OCI-LY7 (cell line): ENCODE measurements around the gene ESM1. TPM values are rescaled to one million over a fixed set of nuclear protein-coding genes. Genes with fewer than 3 reads are reported as not detected.

Experiments used
- BruUV-seq: library from RNA; stranded (reverse); fragments of 400-500 nt; replicated peaks from 2 replicates; lab custom pipeline; 2021; lab: Mats Ljungman, UMichigan
- CTCF ChIA-PET: fragments of 300-600 bp; sonication (Branson Sonifier 250); formaldehyde crosslinking; loops from one replicate; lab custom pipeline; 2022; ENCODE audit warnings: antibody characterized with exemption; ENCODE audit not compliant: unreplicated experiment; lab: Charles Lee
- POLR2A ChIA-PET: fragments of 300-600 bp; sonication (Branson Sonifier 250); formaldehyde crosslinking; loops from one replicate; lab custom pipeline; 2022; ENCODE audit warnings: antibody characterized with exemption; lab: Charles Lee
- DNase-seq: peaks from one replicate; pipeline ENCODE4 v3.0.0-alpha.2; 2015; ENCODE audit warnings: low spot score
- H2AFZ ChIP-seq: fragments of 200-600 bp; sonication (generic), shearing (Covaris generic); 2 replicates; pipeline ENCODE4 v1.6.1; 2014; ENCODE audit warnings: mild to moderate bottlenecking, antibody characterized with exemption, low read length, moderate library complexity
- H3K27ac ChIP-seq: fragments of 200-600 bp; sonication (generic); 2 replicates; pipeline ENCODE4 v1.5.1; 2014; ENCODE audit warnings: mixed run types, low read depth, mild to moderate bottlenecking, moderate library complexity, low read length, inconsistent platforms; ENCODE audit not compliant: poor library complexity, severe bottlenecking
- H3K36me3 ChIP-seq: fragments of 200-600 bp; sonication (generic); 2 replicates; pipeline ENCODE4 v1.6.1; 2014; ENCODE audit warnings: mild to moderate bottlenecking, antibody characterized with exemption, low read length, moderate library complexity, mixed read lengths; ENCODE audit not compliant: insufficient read depth
- H3K4me1 ChIP-seq: fragments of 200-600 bp; sonication (generic); 2 replicates; pipeline ENCODE4 v1.5.1; 2014; ENCODE audit warnings: mild to moderate bottlenecking, low read length; ENCODE audit not compliant: insufficient read depth, poor library complexity, severe bottlenecking
- H3K4me2 ChIP-seq: fragments of 200-600 bp; sonication (generic); 2 replicates; pipeline ENCODE4 v1.6.1; 2014; ENCODE audit warnings: mild to moderate bottlenecking, low read length
- H3K4me3 ChIP-seq: fragments of 200-600 bp; sonication (generic); 2 replicates; pipeline ENCODE4 v1.5.1; 2014; ENCODE audit warnings: mild to moderate bottlenecking, low read depth, low read length; ENCODE audit not compliant: poor library complexity, severe bottlenecking
- H3K79me2 ChIP-seq: fragments of 200-600 bp; sonication (generic); 2 replicates; pipeline ENCODE4 v1.6.1; 2016; ENCODE audit warnings: low read depth, mild to moderate bottlenecking, low read length, moderate library complexity, mixed read lengths; ENCODE audit not compliant: insufficient read depth
- H3K9me2 ChIP-seq: fragments of 200-600 bp; sonication (generic); 2 replicates; pipeline ENCODE4 v1.6.1; 2016; ENCODE audit warnings: mild to moderate bottlenecking, low read length, mixed read lengths; ENCODE audit not compliant: insufficient read depth
- H3K9me3 ChIP-seq: fragments of 200-600 bp; sonication (generic); 2 replicates; pipeline ENCODE4 v1.6.1; 2014; ENCODE audit warnings: mild to moderate bottlenecking, mixed run types, low read length, mixed read lengths
- H4K20me1 ChIP-seq: fragments of 200-600 bp; sonication (generic); 2 replicates; pipeline ENCODE4 v1.6.1; 2014; ENCODE audit warnings: mild to moderate bottlenecking, antibody characterized with exemption, low read length, moderate library complexity, mixed read lengths; ENCODE audit not compliant: insufficient read depth
- CTCF ChIP-seq: fragments of 200-600 bp; sonication (generic); conservative IDR thresholded peaks from 2 replicates; pipeline ENCODE4 v1.5.1; 2014; ENCODE audit warnings: mild to moderate bottlenecking, antibody characterized with exemption, low read length, moderate library complexity, mixed read lengths
- EZH2phosphoT487 ChIP-seq: fragments of 200-600 bp; sonication (generic); IDR thresholded peaks from 2 replicates; pipeline ENCODE4 v1.6.1; 2018; ENCODE audit warnings: low read depth, borderline replicate concordance, mild to moderate bottlenecking, mixed run types, antibody characterized with exemption, low read length, moderate library complexity, mixed read lengths
- intact Hi-C: fragments of 100-400 bp; cut with micrococcal nuclease; formaldehyde crosslinking; loops from one replicate; pipeline ENCODE4 v1.10.0; 2022; ENCODE audit not compliant: unreplicated experiment
- total RNA-seq, 2 experiments: library from RNA; depleted of rRNA in 1 of 2; stranded (reverse); fragments of >200 nt in 1 of 2; shearing (Covaris generic) in 1 of 2; gene quantifications; 2 replicates each; pipeline ENCODE4 v1.2.3, GENCODE V29; 2014 to 2022

The ESM1 gene
- total RNA-seq, 2 experiments from 2014 or later = not detected

- ChIA-PET CTCF (no interaction called here), POLR2A (no interaction called here)
- H2AFZ ChIP-seq = no peak overlapping the region
- intact Hi-C loops = no loop called here
- no peaks in the 10 kb centered on the region for H3K9me2 ChIP-seq
- H3K4me2 ChIP-seq = no peak overlapping the region
- H4K20me1 ChIP-seq = no peaks in the 10 kb centered on the region
- H3K36me3 ChIP-seq = no peaks in the 10 kb centered on the region
- H3K4me1 ChIP-seq = peaks cover 6% of the 10 kb centered on the region
- H3K9me3 ChIP-seq = no peaks in the 10 kb centered on the region
- TF ChIP-seq EZH2phosphoT487 (no peak), CTCF (no peak)
- DNase-seq = peak; percentile 7
- H3K27ac ChIP-seq = no peak overlapping the region
- H3K4me3 ChIP-seq = no peak overlapping the region
- H3K79me2 ChIP-seq = no peaks in the 10 kb centered on the region
- no TSS peak for BruUV-seq
Measured at GRCh38 chr5:54969242-54969641, 16.2 kb downstream of the ESM1 start.

- no peak for TF ChIP-seq EZH2phosphoT487
- TF ChIP-seq CTCF = no peak
- no peak for DNase-seq
- Histone ChIP-seq H3K79me2 (no peaks in the 10 kb centered on the region), H2AFZ (no peak overlapping the region), H3K4me1 (no peaks in the 10 kb centered on the region), H3K4me2 (no peak overlapping the region), H3K9me3 (no peaks in the 10 kb centered on the region), H3K36me3 (no peaks in the 10 kb centered on the region), H3K27ac (no peak overlapping the region), H3K9me2 (no peaks in the 10 kb centered on the region), H4K20me1 (no peaks in the 10 kb centered on the region), H3K4me3 (no peak overlapping the region)
- POLR2A ChIA-PET = interaction anchor here (1.0 kb wide), 1 partner anchor 18 kb away, joined by 4 read pairs; no protein-coding TSS in a partner anchor
- no TSS peak for BruUV-seq
- CTCF ChIA-PET = interaction anchor here (1.6 kb wide), 1 partner anchor 22 kb away, joined by 3 read pairs; no protein-coding TSS in a partner anchor
- intact Hi-C loops = no loop called here
Measured at GRCh38 chr5:54965806-54966205, 19.6 kb downstream of the ESM1 start.

GRCh38 chr5:54964405-54964804, 21.0 kb downstream of the ESM1 start:
- ChIA-PET CTCF (no interaction called here), POLR2A (no interaction called here)
- intact Hi-C loops = no loop called here

More at GRCh38 chr5:54964405-54964804, 21.0 kb downstream of the ESM1 start:
- Histone ChIP-seq H3K36me3 (no peaks in the 10 kb centered on the region), H3K79me2 (no peaks in the 10 kb centered on the region), H3K9me3 (no peaks in the 10 kb centered on the region), H3K4me1 (no peaks in the 10 kb centered on the region), H3K4me2 (no peak overlapping the region), H3K9me2 (no peaks in the 10 kb centered on the region), H2AFZ (no peak overlapping the region), H4K20me1 (no peaks in the 10 kb centered on the region), H3K4me3 (no peak overlapping the region), H3K27ac (no peak overlapping the region)
- no TSS peak for BruUV-seq
- no peak for DNase-seq
- no peak for TF ChIP-seq EZH2phosphoT487
- no peak for TF ChIP-seq CTCF
